Osteoblast (primary cell): ENCODE data around the gene MYMK. TPM values are rescaled to one million over a fixed set of nuclear protein-coding genes. Genes with fewer than 3 reads are reported as not detected.

ENCODE experiments used
- DNase-seq: peaks from one replicate; pipeline ENCODE4 v3.0.0; 2011; ENCODE audit warnings: low spot score, mixed read lengths; ENCODE audit not compliant: insufficient read length; ENCODE audit errors: missing footprints
- H2AFZ ChIP-seq: 2 replicates; pipeline ENCODE4 v1.6.0; 2011; ENCODE audit warnings: mild to moderate bottlenecking, low read length
- H3K27ac ChIP-seq: 2 replicates; pipeline ENCODE4 v1.5.1; 2011; ENCODE audit warnings: mild to moderate bottlenecking, low read depth, low read length, moderate library complexity
- H3K27me3 ChIP-seq: 2 replicates; pipeline ENCODE4 v1.6.0; 2012; ENCODE audit warnings: mild to moderate bottlenecking, control low read depth, inconsistent platforms, low read length, moderate library complexity; ENCODE audit not compliant: insufficient read depth
- H3K36me3 ChIP-seq: 2 replicates; pipeline ENCODE4 v1.5.1; 2011; ENCODE audit warnings: mild to moderate bottlenecking, low read length, control low read depth, moderate library complexity; ENCODE audit not compliant: insufficient read depth
- H3K4me1 ChIP-seq: 2 replicates; pipeline ENCODE4 v1.5.1; 2011; ENCODE audit warnings: mild to moderate bottlenecking, low read length, control low read depth, moderate library complexity; ENCODE audit not compliant: insufficient read depth
- H3K4me2 ChIP-seq: 2 replicates; pipeline ENCODE4 v1.6.0; 2011; ENCODE audit warnings: mild to moderate bottlenecking, low read length; ENCODE audit not compliant: insufficient read depth
- H3K4me3 ChIP-seq: fragments of 200-600 bp; sonication (generic); 3 replicates; pipeline ENCODE4 v1.5.1; 2012; ENCODE audit warnings: mild to moderate bottlenecking, low read length, inconsistent platforms; ENCODE audit not compliant: insufficient read depth
- H3K79me2 ChIP-seq: 2 replicates; pipeline ENCODE4 v1.6.0; 2012; ENCODE audit warnings: mild to moderate bottlenecking, low read length, control low read depth, inconsistent platforms; ENCODE audit not compliant: insufficient read depth
- H3K9me3 ChIP-seq: 2 replicates; pipeline ENCODE4 v1.5.1; 2011; ENCODE audit warnings: low read depth, low read length, control low read depth
- H4K20me1 ChIP-seq: 2 replicates; pipeline ENCODE4 v1.6.0; 2012; ENCODE audit warnings: mild to moderate bottlenecking, low read length, control low read depth; ENCODE audit not compliant: insufficient read depth
- CTCF ChIP-seq: IDR thresholded peaks from 2 replicates; pipeline ENCODE4 v1.5.1; 2011; ENCODE audit warnings: mild to moderate bottlenecking, low read depth, low read length, moderate library complexity; ENCODE audit errors: extremely low read depth
- total RNA-seq: library from RNA; depleted of rRNA; stranded (reverse); fragments of >200 nt; gene quantifications from 2 replicates; pipeline ENCODE4 v1.2.3, GENCODE V29; 2012

MYMK gene
- total RNA-seq, 1 donor, result not detected

DNA sequence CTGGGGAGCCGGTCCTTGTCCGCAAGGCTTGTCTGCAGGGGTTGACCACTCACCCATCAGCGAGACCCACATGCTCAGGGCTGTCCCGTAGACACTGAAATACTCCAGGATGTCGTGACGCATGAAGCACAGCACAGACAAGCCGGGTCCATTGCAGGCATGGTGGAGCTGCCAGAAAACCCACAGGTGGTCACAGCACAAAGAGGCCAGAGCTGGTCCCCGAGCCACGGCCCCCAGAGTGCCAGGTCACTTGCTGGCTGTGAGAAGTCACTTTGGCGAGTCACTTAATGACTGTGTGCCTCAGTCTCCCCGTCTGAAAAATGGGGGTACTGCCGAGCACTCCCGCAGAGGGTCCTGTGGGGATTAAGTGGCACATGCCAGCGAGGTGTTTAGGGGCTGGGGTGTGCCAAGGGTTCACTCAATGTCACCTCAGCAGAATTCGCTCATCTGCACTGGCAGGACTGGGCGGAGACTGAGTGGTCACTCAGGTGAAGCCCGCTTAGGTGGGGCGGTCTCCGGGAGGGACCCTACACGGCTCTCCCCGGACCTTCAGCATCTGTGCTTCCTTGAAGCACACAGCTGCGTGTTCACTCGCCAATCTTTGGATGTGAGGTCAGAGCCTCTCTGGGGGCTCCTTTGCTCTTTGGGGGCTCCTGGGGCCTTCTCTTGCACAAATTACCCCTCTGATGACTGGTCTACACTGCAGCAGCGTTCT, 4.5 kb downstream of the MYMK start:
- H3K4me2 ChIP-seq, result no peak overlapping the region
- no peaks in the 10 kb centered on the region for H3K36me3 ChIP-seq
- H3K79me2 ChIP-seq, result no peaks in the 10 kb centered on the region
- TF ChIP-seq CTCF, result no peak
- peaks cover 15% of the 10 kb centered on the region for H3K27me3 ChIP-seq
- H4K20me1 ChIP-seq, result no peaks in the 10 kb centered on the region
- no peak overlapping the region for H2AFZ ChIP-seq
- H3K9me3 ChIP-seq, result no peaks in the 10 kb centered on the region
- H3K4me3 ChIP-seq, result no peak overlapping the region
- no peak overlapping the region for H3K27ac ChIP-seq
- peak; percentile 82 for DNase-seq
- no peaks in the 10 kb centered on the region for H3K4me1 ChIP-seq

DNA sequence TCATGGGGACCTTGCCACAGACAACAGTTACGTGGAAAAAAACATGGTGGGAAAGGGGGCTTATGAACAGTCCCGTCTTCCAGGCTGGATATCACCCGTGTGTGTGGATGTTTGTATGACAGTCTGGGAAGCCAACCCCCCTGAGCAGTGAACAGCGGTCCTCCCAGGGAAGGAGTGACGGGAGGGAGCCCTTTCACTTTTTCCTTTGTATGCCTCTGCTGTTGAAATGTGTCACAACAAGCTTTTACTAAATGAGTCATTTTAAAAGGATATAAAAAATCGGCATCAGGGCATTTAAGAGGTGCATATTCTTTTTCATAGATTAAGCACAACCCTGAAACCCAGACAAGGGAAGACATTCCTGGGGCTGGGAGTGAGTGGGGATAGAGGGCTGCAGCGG, 5.1 kb downstream of the MYMK start:
- TF ChIP-seq CTCF, result no peak

DNA sequence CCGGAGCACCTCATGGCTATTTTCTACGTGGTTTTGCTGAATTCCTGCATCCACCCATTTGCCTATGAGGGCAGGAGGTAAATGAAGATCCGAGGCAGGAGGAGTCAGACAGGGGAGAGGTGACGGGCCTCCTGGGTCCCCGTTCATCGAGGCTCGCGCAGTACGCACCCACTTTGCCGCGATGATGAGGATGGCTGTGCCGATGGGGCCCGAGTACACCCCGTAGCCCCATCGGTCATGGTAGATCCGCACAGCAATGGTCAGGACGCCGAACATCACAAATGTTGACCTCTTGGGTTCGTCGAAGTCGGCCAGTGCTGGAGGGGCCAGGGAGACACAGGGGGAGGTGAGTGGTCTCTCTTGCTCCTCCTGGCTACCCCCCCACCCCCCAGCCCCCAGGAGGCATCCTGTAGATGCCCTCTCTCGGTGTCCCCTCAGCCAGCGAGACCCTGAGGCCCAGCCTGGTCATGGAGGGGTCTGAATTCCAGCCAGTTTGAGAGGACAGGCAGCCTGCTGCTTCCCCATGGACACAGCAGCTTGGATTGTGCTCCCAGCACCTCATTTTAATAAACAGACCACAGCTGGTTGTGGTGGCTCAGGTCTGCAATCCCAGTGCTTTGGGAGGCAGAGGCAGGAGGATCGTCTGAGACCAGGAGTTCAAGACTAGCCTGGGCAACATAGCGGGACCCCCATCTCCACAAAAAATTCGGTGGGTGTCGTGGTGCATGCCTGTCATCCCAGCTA, 5.9 kb downstream of the MYMK start:
- Histone ChIP-seq H3K4me3 (no peak overlapping the region), H4K20me1 (no peaks in the 10 kb centered on the region), H3K4me1 (no peaks in the 10 kb centered on the region), H3K9me3 (no peaks in the 10 kb centered on the region), H2AFZ (no peak overlapping the region), H3K79me2 (no peaks in the 10 kb centered on the region), H3K4me2 (no peak overlapping the region), H3K36me3 (no peaks in the 10 kb centered on the region), H3K27ac (no peak overlapping the region), H3K27me3 (peaks cover 20% of the 10 kb centered on the region)
- no peak for TF ChIP-seq CTCF
- peak; percentile 25 for DNase-seq

More for the DNA sequence above, 5.1 kb downstream of the MYMK start:
- no peak overlapping the region for H3K27ac ChIP-seq
- H3K4me3 ChIP-seq, result no peak overlapping the region
- no peaks in the 10 kb centered on the region for H3K9me3 ChIP-seq
- no peak overlapping the region for H3K4me2 ChIP-seq
- no peaks in the 10 kb centered on the region for H3K79me2 ChIP-seq
- no peak overlapping the region for H2AFZ ChIP-seq
- no peaks in the 10 kb centered on the region for H3K36me3 ChIP-seq
- H3K4me1 ChIP-seq, result no peaks in the 10 kb centered on the region
- DNase-seq, result peak; percentile 87
- H3K27me3 ChIP-seq, result peaks cover 15% of the 10 kb centered on the region
- no peaks in the 10 kb centered on the region for H4K20me1 ChIP-seq

GRCh38 chr9:133518200-133518599, 6.6 kb downstream of the MYMK start:
- Histone ChIP-seq H3K27me3 (peaks cover 18% of the 10 kb centered on the region), H3K4me3 (no peak overlapping the region), H3K9me3 (no peaks in the 10 kb centered on the region), H4K20me1 (no peaks in the 10 kb centered on the region), H3K4me2 (no peak overlapping the region), H3K27ac (no peak overlapping the region), H3K36me3 (no peaks in the 10 kb centered on the region), H3K4me1 (no peaks in the 10 kb centered on the region), H3K79me2 (no peaks in the 10 kb centered on the region), H2AFZ (no peak overlapping the region)
- no peak for TF ChIP-seq CTCF
- peak; percentile 35 for DNase-seq
